OCI-LY1 (cell line): Measurements from ENCODE around the gene DUS2.

Source experiments
- CTCF ChIP-seq: fragments of 200-600 bp; sonication (generic), shearing (Covaris generic); IDR thresholded peaks from 2 replicates; pipeline ENCODE4 v1.5.1; 2017; ENCODE audit warnings: mild to moderate bottlenecking, antibody characterized with exemption, low read length, moderate library complexity, mixed read lengths
- EZH2 ChIP-seq: fragments of 200-600 bp; sonication (generic), shearing (Covaris generic); IDR thresholded peaks from 2 replicates; pipeline ENCODE4 v1.8.0; 2017; ENCODE audit warnings: borderline replicate concordance, mixed run types, mild to moderate bottlenecking, antibody characterized with exemption, low read length, moderate library complexity, mixed read lengths

GRCh38 chr16:68100488-68100887, 77.4 kb downstream of the DUS2 start:
- no peak for TF ChIP-seq CTCF
- TF ChIP-seq EZH2: no peak
